Measurements from ENCODE around the gene NPIPA1.
"Not testable (repeated sequence)": the region's sequence is repeated elsewhere in the genome, so short reads cannot be mapped to it uniquely, and the experiment has no call there.

NPIPA1 gene

GRCh38 chr16:14928064-14928714 lies 9.1 kb upstream of the NPIPA1 start:
- H3K4me3 ChIP-seq (ENCODE audit: low read length), result not testable (repeated sequence)
- peak; percentile 6 for DNase-seq (ENCODE audit: low read depth, low spot score)

- H3K4me3 ChIP-seq (ENCODE audit: low read length); DNase-seq (ENCODE audit: low read depth, low spot score): not testable (repeated sequence)
Observed at GRCh38 chr16:14929176-14929575, 8.1 kb upstream of the NPIPA1 start.

DNA sequence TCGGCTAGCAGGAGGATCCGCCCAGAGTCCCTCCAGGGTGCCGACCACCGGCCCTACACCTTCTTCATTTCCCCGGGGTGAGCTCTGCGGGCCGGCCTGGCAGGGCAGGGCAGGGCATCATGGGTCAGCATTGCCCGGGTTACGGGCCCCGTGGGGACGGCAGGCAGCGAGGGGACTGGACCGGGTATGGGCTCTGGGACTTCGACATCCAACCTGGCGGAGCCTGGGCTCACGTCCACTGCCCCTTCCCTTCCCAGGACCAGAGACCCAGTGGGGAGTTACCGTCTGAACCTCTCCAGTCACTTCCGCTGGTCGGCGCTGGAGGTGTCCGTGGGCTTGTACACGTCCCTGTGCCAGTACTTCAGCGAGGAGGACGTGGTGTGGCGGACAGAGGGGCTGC lies 7.0 kb upstream of the NPIPA1 start:
- not testable (repeated sequence) for DNase-seq (ENCODE audit: low read depth, low spot score); H3K4me3 ChIP-seq (ENCODE audit: low read length)

GRCh38 chr16:14930971-14931370 lies 6.3 kb upstream of the NPIPA1 start:
- not testable (repeated sequence) for H3K4me3 ChIP-seq (ENCODE audit: low read length); DNase-seq (ENCODE audit: low read depth, low spot score)

GRCh38 chr16:14932581-14933375 lies 4.5 kb upstream of the NPIPA1 start:
- not testable (repeated sequence) for H3K4me3 ChIP-seq (ENCODE audit: low read length); DNase-seq (ENCODE audit: low read depth, low spot score)

GRCh38 chr16:14937994-14938393 lies 751 bp downstream of the NPIPA1 start:
- H3K4me3 ChIP-seq (ENCODE audit: low read length), result not testable (repeated sequence)

GRCh38 chr16:14942686-14943085 lies 5.4 kb downstream of the NPIPA1 start:
- not testable (repeated sequence) for DNase-seq (ENCODE audit: low read depth, low spot score); H3K4me3 ChIP-seq (ENCODE audit: low read length)

More at GRCh38 chr16:14937994-14938393, 751 bp downstream of the NPIPA1 start:
- not testable (repeated sequence) for DNase-seq (ENCODE audit: low read depth, low spot score)

DNA sequence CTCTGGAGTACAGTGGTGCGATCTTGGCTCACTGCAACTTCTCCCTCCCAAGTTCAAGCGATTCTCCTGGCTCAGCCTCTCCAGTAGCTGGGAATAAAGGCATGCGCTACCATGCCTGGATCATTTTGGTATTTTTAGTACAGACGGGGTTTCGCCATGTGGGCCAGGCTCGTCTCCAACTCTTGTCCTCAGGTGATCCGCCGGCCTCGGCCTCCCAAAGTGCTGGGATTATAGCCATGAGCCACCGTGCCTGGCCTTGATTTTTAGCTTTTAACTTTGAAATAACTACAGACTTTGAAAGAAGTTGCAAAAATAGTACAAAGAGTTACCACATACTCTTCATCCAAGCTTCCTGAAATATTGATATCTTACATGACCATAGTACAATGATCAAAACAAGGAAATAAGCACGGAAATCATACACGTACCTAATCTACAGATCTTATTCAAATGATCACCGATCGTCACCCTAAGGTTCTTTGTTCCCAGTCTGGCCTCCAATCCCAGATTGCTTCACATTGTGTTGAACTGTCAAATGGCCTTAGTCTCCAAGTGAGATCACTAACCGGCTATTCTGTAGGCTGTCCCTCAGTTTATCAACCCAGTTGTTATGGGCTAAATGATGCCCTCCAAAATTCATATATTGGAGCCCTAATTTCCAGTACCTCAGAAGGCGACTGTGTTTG lies 18.4 kb downstream of the NPIPA1 start:
- no peak for DNase-seq (ENCODE audit: low read depth, low spot score)
- no peak overlapping the region for H3K4me3 ChIP-seq (ENCODE audit: low read length)

GRCh38 chr16:14957576-14958322 lies 20.5 kb downstream of the NPIPA1 start:
- no peak overlapping the region for H3K4me3 ChIP-seq (ENCODE audit: low read length)
- no peak for DNase-seq (ENCODE audit: low read depth, low spot score)

DNA sequence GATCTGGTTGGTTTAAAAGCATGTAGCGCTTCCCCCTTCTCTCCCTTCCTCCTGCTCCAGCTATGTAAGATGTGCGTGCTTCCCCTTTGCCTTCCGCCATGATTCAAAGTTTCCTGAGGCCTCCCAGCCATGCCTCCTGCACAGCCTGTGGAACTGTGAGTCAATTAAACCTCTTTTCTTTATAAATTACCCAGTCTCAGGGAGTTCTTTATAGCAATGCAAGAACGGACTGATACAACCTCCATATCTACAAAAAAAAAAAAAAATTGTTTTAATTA lies 21.0 kb downstream of the NPIPA1 start:
- no peak for DNase-seq (ENCODE audit: low read depth, low spot score)
- no peak overlapping the region for H3K4me3 ChIP-seq (ENCODE audit: low read length)

- DNase-seq (ENCODE audit: low read depth, low spot score), result no peak
- H3K4me3 ChIP-seq (ENCODE audit: low read length), result no peak overlapping the region
Observed at GRCh38 chr16:14958970-14959369, 21.7 kb downstream of the NPIPA1 start.

GRCh38 chr16:14961405-14962186 lies 24.4 kb downstream of the NPIPA1 start:
- no peak overlapping the region for H3K4me3 ChIP-seq (ENCODE audit: low read length)
- DNase-seq (ENCODE audit: low read depth, low spot score), result no peak

DNA sequence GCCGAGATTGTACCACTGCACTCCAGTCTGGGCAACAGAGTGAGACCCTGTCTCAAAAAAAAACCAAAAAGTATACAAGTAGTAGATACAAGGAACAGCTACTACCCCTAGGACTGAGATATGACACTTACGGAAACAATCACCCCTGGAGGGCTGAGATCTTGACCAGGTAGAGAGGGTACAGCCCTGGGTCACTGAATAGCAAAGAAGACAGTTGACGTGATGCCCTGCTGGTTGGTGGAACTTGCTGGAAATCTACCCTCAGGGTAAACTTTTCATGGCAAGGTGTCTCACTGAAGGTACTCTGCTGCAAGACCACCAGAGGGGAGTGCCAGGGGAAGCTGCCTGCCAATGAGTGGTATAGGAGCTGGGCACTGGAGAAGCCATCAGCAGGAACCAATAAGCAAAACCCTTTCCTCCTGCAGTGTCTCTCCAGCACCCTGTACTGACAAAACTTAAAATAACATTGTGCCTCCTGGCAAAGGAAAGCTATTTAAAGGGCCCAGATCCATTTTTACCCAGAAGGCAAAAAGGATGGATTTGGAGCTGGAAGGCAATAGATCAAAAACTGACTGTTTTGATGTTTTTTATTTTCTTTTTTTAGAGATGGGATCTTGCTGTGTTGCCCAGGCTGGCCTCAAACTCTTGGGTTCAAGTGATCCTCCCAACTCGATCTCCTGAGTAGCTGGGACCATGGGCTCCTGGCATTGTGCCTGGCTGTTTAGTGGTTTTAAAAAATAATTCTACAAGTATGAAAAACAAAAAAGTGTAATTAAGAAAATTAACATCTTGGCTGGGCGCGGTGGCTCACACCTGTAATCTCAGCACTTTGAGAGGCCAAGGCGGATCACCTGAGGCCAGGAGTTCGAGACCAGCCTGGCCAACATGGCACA lies 26.3 kb downstream of the NPIPA1 start:
- no peak overlapping the region for H3K4me3 ChIP-seq (ENCODE audit: low read length)
- no peak for DNase-seq (ENCODE audit: low read depth, low spot score)

GRCh38 chr16:14965328-14965727 lies 28.1 kb downstream of the NPIPA1 start:
- no peak overlapping the region for H3K4me3 ChIP-seq (ENCODE audit: low read length)

DNA sequence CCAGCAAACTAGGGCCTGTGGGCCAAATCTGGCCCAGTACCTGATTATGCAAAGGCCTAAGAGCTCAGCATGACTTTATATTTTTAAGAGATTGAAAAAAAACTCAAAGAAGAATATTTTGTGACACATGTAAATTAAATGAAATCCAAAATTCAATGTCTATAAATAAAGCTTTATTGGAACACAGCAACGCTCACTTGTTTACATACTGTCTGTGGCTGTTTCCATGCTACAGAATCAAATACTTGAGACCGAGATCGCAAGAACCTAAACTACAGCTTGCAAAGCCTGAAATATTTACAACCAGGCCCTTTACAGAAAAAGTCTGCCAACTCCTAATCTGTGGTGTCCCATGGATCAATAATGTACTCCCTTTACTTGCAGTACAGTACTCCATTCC lies 32.6 kb downstream of the NPIPA1 start:
- DNase-seq (ENCODE audit: low read depth, low spot score); H3K4me3 ChIP-seq (ENCODE audit: low read length): not testable (repeated sequence)

More at GRCh38 chr16:14965328-14965727, 28.1 kb downstream of the NPIPA1 start:
- DNase-seq (ENCODE audit: low read depth, low spot score), result no peak

- DNase-seq (ENCODE audit: low read depth, low spot score); H3K4me3 ChIP-seq (ENCODE audit: low read length): not testable (repeated sequence)
Observed at GRCh38 chr16:14971621-14972228, 34.5 kb downstream of the NPIPA1 start.

- peak overlapping the region; percentile 70 for H3K4me3 ChIP-seq (ENCODE audit: low read length)
- not testable (repeated sequence) for DNase-seq (ENCODE audit: low read depth, low spot score)
Observed at GRCh38 chr16:14973785-14974322, 36.6 kb downstream of the NPIPA1 start.

Data from Jurkat, Clone E6-1 (cell line).